Endothelial cell of umbilical vein (primary cell): Measurements from ENCODE around the gene LHFPL5. TPM values are rescaled to one million over a fixed set of nuclear protein-coding genes. Genes with fewer than 3 reads are reported as not detected.

Experiments
- BruUV-seq: library from RNA; stranded (reverse); fragments of 400-500 nt; replicated peaks from 2 replicates; lab custom pipeline; 2021; lab: Mats Ljungman, UMichigan
- CTCF ChIA-PET: fragments of 300-600, 350-600 bp; sonication (Branson Sonifier 250); formaldehyde crosslinking; loops from one replicate; lab custom pipeline; 2021; ENCODE audit warnings: antibody characterized with exemption, inconsistent platforms; lab: Charles Lee
- POLR2A ChIA-PET: fragments of 300-600, 350-600 bp; sonication (Branson Sonifier 250); formaldehyde crosslinking; loops from one replicate; lab custom pipeline; 2021; ENCODE audit warnings: antibody characterized with exemption, inconsistent platforms; lab: Charles Lee
- DNase-seq: peaks from one replicate; pipeline ENCODE4 v3.0.0-alpha.2; 2011; ENCODE audit warnings: low read depth, low spot score
- FAIRE-seq: peaks from 2 replicates; lab custom pipeline; 2011; peaks lifted over from hg19 to GRCh38; lab: Jason Lieb, UNC
- H2AFZ ChIP-seq: 2 replicates; pipeline ENCODE4 v1.6.0; 2012; ENCODE audit warnings: low read depth, low read length, control low read depth, inconsistent platforms
- H3K27ac ChIP-seq: 2 replicates; pipeline ENCODE4 v1.5.1; 2011; ENCODE audit warnings: low read depth, mild to moderate bottlenecking, control low read depth, low read length, moderate library complexity; ENCODE audit not compliant: insufficient read depth
- H3K27me3 ChIP-seq, 2 experiments: 2 replicates each; pipeline versions ENCODE4 v1.6.0 to v1.6.1; 2011; ENCODE audit warnings: low read length in 2 of 2, mixed read lengths in 1 of 2; ENCODE audit not compliant: control insufficient read depth in 2 of 2, insufficient read depth in 2 of 2
- H3K36me3 ChIP-seq, 2 experiments: 2 replicates in 1 of 2; 3 replicates in 1 of 2; pipeline ENCODE4 v1.5.1; 2011; ENCODE audit warnings: low read length in 2 of 2, mild to moderate bottlenecking in 1 of 2, moderate library complexity in 1 of 2; ENCODE audit not compliant: control insufficient read depth in 2 of 2, insufficient read depth in 2 of 2; ENCODE audit errors: extremely low read depth in 1 of 2
- H3K4me1 ChIP-seq: 3 replicates; pipeline ENCODE4 v1.5.1; 2011; ENCODE audit warnings: mild to moderate bottlenecking, low read length; ENCODE audit not compliant: control insufficient read depth, insufficient read depth; ENCODE audit errors: extremely low read depth
- H3K4me2 ChIP-seq: 2 replicates; pipeline ENCODE4 v1.6.1; 2011; ENCODE audit warnings: low read length, control low read depth, mixed read lengths; ENCODE audit not compliant: insufficient read depth
- H3K4me3 ChIP-seq, 3 experiments: fragments of 200-600 bp in 1 of 3; sonication (generic), shearing (Covaris generic) in 1 of 3; replicated peaks in 1 of 3; 2 replicates each; pipeline ENCODE4 v1.5.1; 2011 to 2016; ENCODE audit warnings: control low read depth in 3 of 3, low read length in 3 of 3, mild to moderate bottlenecking in 2 of 3, inconsistent platforms in 1 of 3, low read depth in 1 of 3, moderate library complexity in 1 of 3; ENCODE audit not compliant: insufficient read depth in 1 of 3
- H3K79me2 ChIP-seq: 2 replicates; pipeline ENCODE4 v1.6.0; 2012; ENCODE audit warnings: low read length, inconsistent platforms; ENCODE audit not compliant: control insufficient read depth, insufficient read depth
- H3K9ac ChIP-seq: replicated peaks from 2 replicates; pipeline ENCODE3; 2011; ENCODE audit warnings: low read length, control low read depth; ENCODE audit not compliant: insufficient read depth; ENCODE audit errors: extremely low read depth
- H3K9me1 ChIP-seq: replicated peaks from 3 replicates; pipeline ENCODE4 v1.6.0; 2011; ENCODE audit warnings: mild to moderate bottlenecking, low read length; ENCODE audit not compliant: control insufficient read depth, insufficient read depth; ENCODE audit errors: extremely low read depth
- H3K9me3 ChIP-seq: replicated peaks from 2 replicates; pipeline ENCODE4 v1.5.1; 2012; ENCODE audit warnings: low read length, inconsistent platforms; ENCODE audit not compliant: control insufficient read depth, insufficient read depth
- H4K20me1 ChIP-seq: replicated peaks from 2 replicates; pipeline ENCODE3; 2011; ENCODE audit warnings: mild to moderate bottlenecking, low read length; ENCODE audit not compliant: control insufficient read depth, insufficient read depth; ENCODE audit errors: extremely low read depth
- EZH2 ChIP-seq: IDR thresholded peaks from 2 replicates; pipeline ENCODE4 v1.6.1; 2012; ENCODE audit warnings: borderline replicate concordance, low read depth, mild to moderate bottlenecking, moderate library complexity, low read length, inconsistent platforms; ENCODE audit not compliant: severe bottlenecking
- FOS ChIP-seq: IDR thresholded peaks from 2 replicates; pipeline ENCODE4 v1.6.1; 2011; ENCODE audit warnings: mild to moderate bottlenecking, low read length, moderate library complexity, borderline replicate concordance; ENCODE audit not compliant: insufficient read depth
- GATA2 ChIP-seq: IDR thresholded peaks from 2 replicates; pipeline ENCODE4 v1.7.0; 2011; ENCODE audit warnings: low read depth, mild to moderate bottlenecking, moderate library complexity, mixed read lengths, low read length; ENCODE audit not compliant: insufficient read length, insufficient read depth
- JUN ChIP-seq: IDR thresholded peaks from 2 replicates; pipeline ENCODE4 v1.6.1; 2011; ENCODE audit warnings: borderline replicate concordance, low read depth; ENCODE audit not compliant: insufficient read length, insufficient read depth
- MYC ChIP-seq: IDR thresholded peaks from one replicate; pipeline ENCODE4 v1.6.1; 2011; ENCODE audit warnings: mild to moderate bottlenecking, low read depth, low read length
- POLR2A ChIP-seq: IDR thresholded peaks from 2 replicates; pipeline ENCODE4 v1.6.1; 2012; ENCODE audit warnings: low read depth, mild to moderate bottlenecking, control low read depth, low read length
- POLR2AphosphoS5 ChIP-seq: IDR thresholded peaks from 2 replicates; pipeline ENCODE4 v1.6.1; 2012; ENCODE audit warnings: low read depth, mild to moderate bottlenecking, control low read depth, low read length, moderate library complexity; ENCODE audit not compliant: insufficient read depth
- dilution Hi-C: fragments of 300-500 bp; cut with MboI; formaldehyde crosslinking; loops from one replicate; pipeline ENCODE4 v1.15.0; 2019; ENCODE audit warnings: low sequenced_read_pairs; ENCODE audit not compliant: extremely low pct_ligation_motif_present
- intact Hi-C: fragments of 100-400 bp; cut with micrococcal nuclease; formaldehyde crosslinking; loops from one replicate; pipeline ENCODE4 v1.10.0; 2022
- polyA plus RNA-seq, 4 experiments: library from polyadenylated mRNA; depleted of rRNA in 3 of 4; stranded (reverse) in 3 of 4; unstranded in 1 of 4; fragments of >200 nt; gene quantifications; 2 replicates each; pipeline versions ENCODE4 v1.2.1 to v1.2.3, GENCODE V29; 2011 to 2012; ENCODE audit warnings: missing spikeins in 1 of 4
- total RNA-seq: library from RNA; stranded (reverse); gene quantifications from 2 replicates; pipeline ENCODE4 v1.2.3, GENCODE V29; 2021
- TF ChIP-seq, protein P1 (sequence below), 2 donors: IDR thresholded peaks; 1 replicate in 1 of 2; 2 replicates in 1 of 2; pipeline ENCODE4 v1.5.1; 2011; ENCODE audit warnings: low read length in 2 of 2, mild to moderate bottlenecking in 2 of 2, moderate library complexity in 2 of 2, control low read depth in 1 of 2, inconsistent platforms in 1 of 2, low read depth in 1 of 2; ENCODE audit not compliant: insufficient read depth in 1 of 2; ENCODE audit errors: extremely low read depth in 1 of 2
- TF ChIP-seq, protein P2 (sequence below): IDR thresholded peaks from 2 replicates; pipeline ENCODE4 v1.6.1; 2011; ENCODE audit not compliant: insufficient read depth, insufficient read length

LHFPL5 gene
- total and polyA plus RNA-seq, 2 donors (not counting 3 experiments of a cell fraction or from before 2014, with no cell fraction given) = not detected

GRCh38 chr6:35781290-35781689, 23.9 kb upstream of the LHFPL5 start:
- ChIA-PET POLR2A (no interaction called here), CTCF (interaction anchor here (0.7 kb wide), 1 partner anchor 40 kb away, joined by 3 read pairs; no protein-coding TSS in a partner anchor)
- H3K4me3 ChIP-seq = no peak overlapping the region
- dilution Hi-C loops = no loop called here
- no peaks in the 10 kb centered on the region for H3K9me1 ChIP-seq
- H3K9ac ChIP-seq = no peak overlapping the region
- H3K27ac ChIP-seq = no peak overlapping the region
- H3K4me1 ChIP-seq = peaks cover 3% of the 10 kb centered on the region
- no peak for DNase-seq
- H3K36me3 ChIP-seq = no peaks in the 10 kb centered on the region
- H3K9me3 ChIP-seq = no peaks in the 10 kb centered on the region
- TF ChIP-seq GATA2 (no peak), POLR2AphosphoS5 (no peak), POLR2A (no peak), EZH2 (no peak), FOS (no peak), MYC (no peak), JUN (no peak)
- TF ChIP-seq, protein P1, sequence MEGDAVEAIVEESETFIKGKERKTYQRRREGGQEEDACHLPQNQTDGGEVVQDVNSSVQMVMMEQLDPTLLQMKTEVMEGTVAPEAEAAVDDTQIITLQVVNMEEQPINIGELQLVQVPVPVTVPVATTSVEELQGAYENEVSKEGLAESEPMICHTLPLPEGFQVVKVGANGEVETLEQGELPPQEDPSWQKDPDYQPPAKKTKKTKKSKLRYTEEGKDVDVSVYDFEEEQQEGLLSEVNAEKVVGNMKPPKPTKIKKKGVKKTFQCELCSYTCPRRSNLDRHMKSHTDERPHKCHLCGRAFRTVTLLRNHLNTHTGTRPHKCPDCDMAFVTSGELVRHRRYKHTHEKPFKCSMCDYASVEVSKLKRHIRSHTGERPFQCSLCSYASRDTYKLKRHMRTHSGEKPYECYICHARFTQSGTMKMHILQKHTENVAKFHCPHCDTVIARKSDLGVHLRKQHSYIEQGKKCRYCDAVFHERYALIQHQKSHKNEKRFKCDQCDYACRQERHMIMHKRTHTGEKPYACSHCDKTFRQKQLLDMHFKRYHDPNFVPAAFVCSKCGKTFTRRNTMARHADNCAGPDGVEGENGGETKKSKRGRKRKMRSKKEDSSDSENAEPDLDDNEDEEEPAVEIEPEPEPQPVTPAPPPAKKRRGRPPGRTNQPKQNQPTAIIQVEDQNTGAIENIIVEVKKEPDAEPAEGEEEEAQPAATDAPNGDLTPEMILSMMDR (IDR thresholded peaks at IDR 0.05; ENCODE audit: extremely low read depth in 1 of 2, insufficient read depth in 1 of 2, low read depth in 1 of 2, low read length in 2 of 2) = no peak
- TF ChIP-seq, protein P2, sequence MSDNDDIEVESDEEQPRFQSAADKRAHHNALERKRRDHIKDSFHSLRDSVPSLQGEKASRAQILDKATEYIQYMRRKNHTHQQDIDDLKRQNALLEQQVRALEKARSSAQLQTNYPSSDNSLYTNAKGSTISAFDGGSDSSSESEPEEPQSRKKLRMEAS = no peak
- FAIRE-seq = no peak
- BruUV-seq = no TSS peak
- peaks cover 3 to 5% of the 10 kb centered on the region in 2 experiments for H3K27me3 ChIP-seq
- H4K20me1 ChIP-seq = no peaks in the 10 kb centered on the region
- intact Hi-C loops = no loop called here
- no peak overlapping the region for H2AFZ ChIP-seq
- no peak overlapping the region for H3K4me2 ChIP-seq
- no peaks in the 10 kb centered on the region for H3K79me2 ChIP-seq
